ENCODE results near the gene NDRG2.

GRCh38 chr14:21054123-21054767 lies 29.4 kb upstream of the NDRG2 start:
- TF ChIP-seq CTCF (IDR thresholded peaks at IDR 0.05) = no peak
- TF ChIP-seq EP300 (IDR thresholded peaks at IDR 0.05) = no peak
- no peak for TF ChIP-seq POLR2A (IDR thresholded peaks at IDR 0.05)
- TF ChIP-seq POLR2AphosphoS5 (IDR thresholded peaks at IDR 0.05) = peak in 1 of 3 donors; percentile 13
